ENCODE measurements around the gene HOXA10.

- TF ChIP-seq CTCF (IDR thresholded peaks at IDR 0.05) = no peak
- no peak for TF ChIP-seq POLR2A (IDR thresholded peaks at IDR 0.05)
Observed at GRCh38 chr7:27221201-27221797, 47.2 kb upstream of the HOXA10 start.

Measured in heart left ventricle (tissue), 13 donors.